IMR-90 (cell line): ENCODE measurements around the gene BMP7. TPM values are rescaled to one million over a fixed set of nuclear protein-coding genes. Genes with fewer than 3 reads are reported as not detected.

Experiments used
- ATAC-seq: fragments of 200-7000 bp; cut with Tn5 transposase; 2 replicates; pipeline ENCODE4 v1.9.1; 2020; ENCODE audit warnings: low read depth, mild to moderate bottlenecking, moderate library complexity
- BruUV-seq: library from RNA; stranded (reverse); fragments of 400-500 nt; replicated peaks from 2 replicates; lab custom pipeline; 2021; lab: Mats Ljungman, UMichigan
- CTCF ChIA-PET: fragments of 300-600 bp; formaldehyde crosslinking; extraction: SDS; loops from one replicate; lab custom pipeline; 2021; ENCODE audit warnings: antibody characterized with exemption; lab: Yijun Ruan, JAX
- POLR2A ChIA-PET: fragments of 300-600 bp; sonication (Branson Sonifier 250); formaldehyde crosslinking; loops from one replicate; lab custom pipeline; 2022; ENCODE audit warnings: antibody characterized with exemption; ENCODE audit not compliant: unreplicated experiment; lab: Charles Lee
- DNase-seq: peaks from one replicate; pipeline ENCODE4 v3.0.0; 2013
- H2AFZ ChIP-seq: replicated peaks from 2 replicates; pipeline ENCODE3; 2013; ENCODE audit warnings: low read length, mild to moderate bottlenecking; ENCODE audit not compliant: poor library complexity
- H2AK5ac ChIP-seq: 2 replicates; pipeline ENCODE4 v1.6.1; 2013; ENCODE audit warnings: low read depth, low read length, inconsistent platforms
- H2AK9ac ChIP-seq: replicated peaks from 2 replicates; pipeline ENCODE3; 2013; ENCODE audit warnings: mild to moderate bottlenecking, low read depth, low read length, moderate library complexity; ENCODE audit not compliant: poor library complexity
- H2BK120ac ChIP-seq: 2 replicates; pipeline ENCODE4 v1.6.1; 2013; ENCODE audit warnings: low read depth, low read length, inconsistent platforms
- H2BK15ac ChIP-seq: 3 replicates; pipeline ENCODE4 v1.6.1; 2013; ENCODE audit warnings: low read depth, low read length, inconsistent platforms
- H2BK20ac ChIP-seq: 2 replicates; pipeline ENCODE4 v1.6.1; 2013; ENCODE audit warnings: low read depth, mild to moderate bottlenecking, inconsistent platforms, low read length, moderate library complexity
- H2BK5ac ChIP-seq: 2 replicates; pipeline ENCODE4 v1.6.1; 2013; ENCODE audit warnings: mild to moderate bottlenecking, low read depth, low read length, inconsistent platforms; ENCODE audit not compliant: poor library complexity, severe bottlenecking
- H3K14ac ChIP-seq: replicated peaks from 2 replicates; pipeline ENCODE4 v1.6.1; 2013; ENCODE audit warnings: low read depth, low read length, inconsistent platforms
- H3K18ac ChIP-seq: 2 replicates; pipeline ENCODE4 v1.6.1; 2013; ENCODE audit warnings: low read depth, low read length, control low read depth
- H3K23ac ChIP-seq: 2 replicates; pipeline ENCODE4 v1.6.1; 2013; ENCODE audit warnings: low read depth, low read length, inconsistent platforms
- H3K27ac ChIP-seq: 2 replicates; pipeline ENCODE4 v1.5.1; 2013; ENCODE audit warnings: mild to moderate bottlenecking, control low read depth, low read length; ENCODE audit not compliant: insufficient read depth
- H3K27me3 ChIP-seq: 2 replicates; pipeline ENCODE4 v1.6.1; 2013; ENCODE audit warnings: low read length; ENCODE audit not compliant: control insufficient read depth, insufficient read depth
- H3K36me3 ChIP-seq: 2 replicates; pipeline ENCODE4 v1.6.1; 2013; ENCODE audit warnings: low read length, mixed read lengths; ENCODE audit not compliant: control insufficient read depth, insufficient read depth
- H3K4ac ChIP-seq: 2 replicates; pipeline ENCODE4 v1.6.1; 2013; ENCODE audit warnings: low read depth, low read length, inconsistent platforms
- H3K4me1 ChIP-seq: 2 replicates; pipeline ENCODE4 v1.6.1; 2013; ENCODE audit warnings: low read length, mixed read lengths; ENCODE audit not compliant: control insufficient read depth, insufficient read depth
- H3K4me2 ChIP-seq: 2 replicates; pipeline ENCODE4 v1.6.1; 2013; ENCODE audit warnings: low read depth, mild to moderate bottlenecking, control low read depth, low read length, moderate library complexity
- H3K4me3 ChIP-seq: 2 replicates; pipeline ENCODE4 v1.5.1; 2013; ENCODE audit warnings: low read depth, mild to moderate bottlenecking, control low read depth, low read length, moderate library complexity; ENCODE audit not compliant: insufficient read depth
- H3K56ac ChIP-seq: 2 replicates; pipeline ENCODE4 v1.6.1; 2013; ENCODE audit warnings: low read length, inconsistent platforms; ENCODE audit not compliant: insufficient read depth; ENCODE audit errors: extremely low read depth
- H3K79me1 ChIP-seq, 2 experiments: 2 replicates each; pipeline ENCODE4 v1.6.1; 2013; ENCODE audit warnings: low read length in 2 of 2, inconsistent platforms in 1 of 2, low read depth in 1 of 2
- H3K9ac ChIP-seq: 2 replicates; pipeline ENCODE4 v1.6.1; 2013; ENCODE audit warnings: low read depth, low read length, control low read depth
- H3K9me1 ChIP-seq: 2 replicates; pipeline ENCODE4 v1.6.1; 2013; ENCODE audit warnings: low read length, inconsistent platforms; ENCODE audit not compliant: insufficient read depth
- H3K9me3 ChIP-seq: 2 replicates; pipeline ENCODE4 v1.6.1; 2013; ENCODE audit warnings: low read length; ENCODE audit not compliant: control insufficient read depth, insufficient read depth
- H4K20me1 ChIP-seq: 2 replicates; pipeline ENCODE4 v1.6.1; 2013; ENCODE audit warnings: low read length, inconsistent platforms; ENCODE audit not compliant: insufficient read depth
- H4K5ac ChIP-seq: 2 replicates; pipeline ENCODE4 v1.6.1; 2013; ENCODE audit warnings: mild to moderate bottlenecking, low read depth, low read length, control low read depth
- H4K8ac ChIP-seq, 2 experiments: 2 replicates each; pipeline ENCODE4 v1.6.1; 2013; ENCODE audit warnings: low read depth in 2 of 2, low read length in 2 of 2, control low read depth in 1 of 2, inconsistent platforms in 1 of 2
- H4K91ac ChIP-seq: 2 replicates; pipeline ENCODE4 v1.6.1; 2013; ENCODE audit warnings: low read depth, low read length, inconsistent platforms; ENCODE audit not compliant: insufficient read depth
- BHLHE40 ChIP-seq: fragments of 150-350 bp; IDR thresholded peaks from 2 replicates; pipeline ENCODE4 v1.6.1; 2016; ENCODE audit warnings: mild to moderate bottlenecking, low read depth, low read length
- CEBPB ChIP-seq: IDR thresholded peaks from 2 replicates; pipeline ENCODE4 v1.6.1; 2012; ENCODE audit warnings: low read depth, low read length, improper control_type of control experiment
- CHD1 ChIP-seq: IDR thresholded peaks from 2 replicates; pipeline ENCODE4 v1.6.1; 2012; ENCODE audit warnings: low read depth, low read length, improper control_type of control experiment
- MAFK ChIP-seq: IDR thresholded peaks from 2 replicates; pipeline ENCODE4 v1.6.1; 2012; ENCODE audit warnings: low read depth, low read length, improper control_type of control experiment
- MAZ ChIP-seq: IDR thresholded peaks from 2 replicates; pipeline ENCODE4 v1.6.1; 2012; ENCODE audit warnings: low read depth, mild to moderate bottlenecking, low read length, improper control_type of control experiment, moderate library complexity, borderline replicate concordance
- WGBS, 2 experiments: methylation state at CpG; one replicate each; pipeline versions ENCODE4 v1.1.5 to v1.1.7; 2013; ENCODE audit warnings: missing lambda C conversion rate in 2 of 2; ENCODE audit not compliant: insufficient read length in 1 of 2; ENCODE audit errors: extremely low coverage in 2 of 2; 5-methylcytosine and 5-hydroxymethylcytosine counted together
- dilution Hi-C: fragments of 300-500 bp; cut with HindIII; formaldehyde crosslinking; loops from one replicate; pipeline ENCODE4 v1.14.3; 2018; ENCODE audit warnings: low sequenced_read_pairs; ENCODE audit not compliant: unreplicated experiment
- in situ Hi-C: fragments of 300-500 bp; cut with MboI; formaldehyde crosslinking; loops from 3 replicates; pipeline ENCODE4 v1.14.3; 2019; ENCODE audit warnings: low sequenced_read_pairs, inconsistent platforms, mixed read lengths
- intact Hi-C: fragments of 100-400 bp; cut with micrococcal nuclease; formaldehyde crosslinking; loops from 2 replicates; pipeline ENCODE4 v1.10.0; 2022
- polyA plus RNA-seq, 3 experiments: library from polyadenylated mRNA; depleted of rRNA; stranded (reverse); fragments of >200 nt; gene quantifications; 2 replicates each; pipeline ENCODE4 v1.2.3, GENCODE V29; 2012; ENCODE audit warnings: low replicate concordance in 1 of 3
- total RNA-seq: library from RNA; depleted of rRNA; stranded (reverse); fragments of >200 nt; gene quantifications from 2 replicates; pipeline ENCODE4 v1.2.3, GENCODE V29; 2012
- TF ChIP-seq, protein P1 (sequence below): fragments of 150-350 bp; IDR thresholded peaks from 2 replicates; pipeline ENCODE4 v1.6.1; 2016; ENCODE audit warnings: low read depth, mild to moderate bottlenecking, low read length, moderate library complexity, borderline replicate concordance
- TF ChIP-seq, protein P2 (sequence below): fragments of 150-350 bp; IDR thresholded peaks from 2 replicates; pipeline ENCODE4 v1.6.1; 2017; ENCODE audit warnings: mild to moderate bottlenecking, antibody characterized with exemption, low read length, low read depth
- TF ChIP-seq, protein P3 (sequence below): conservative IDR thresholded peaks from 2 replicates; pipeline ENCODE4 v1.5.1; 2012; ENCODE audit warnings: mild to moderate bottlenecking, low read depth, low read length, improper control_type of control experiment

BMP7 gene
- total and polyA plus RNA-seq, 2 of the 4 experiments (the other 2 are of a cell fraction): not detected

DNA sequence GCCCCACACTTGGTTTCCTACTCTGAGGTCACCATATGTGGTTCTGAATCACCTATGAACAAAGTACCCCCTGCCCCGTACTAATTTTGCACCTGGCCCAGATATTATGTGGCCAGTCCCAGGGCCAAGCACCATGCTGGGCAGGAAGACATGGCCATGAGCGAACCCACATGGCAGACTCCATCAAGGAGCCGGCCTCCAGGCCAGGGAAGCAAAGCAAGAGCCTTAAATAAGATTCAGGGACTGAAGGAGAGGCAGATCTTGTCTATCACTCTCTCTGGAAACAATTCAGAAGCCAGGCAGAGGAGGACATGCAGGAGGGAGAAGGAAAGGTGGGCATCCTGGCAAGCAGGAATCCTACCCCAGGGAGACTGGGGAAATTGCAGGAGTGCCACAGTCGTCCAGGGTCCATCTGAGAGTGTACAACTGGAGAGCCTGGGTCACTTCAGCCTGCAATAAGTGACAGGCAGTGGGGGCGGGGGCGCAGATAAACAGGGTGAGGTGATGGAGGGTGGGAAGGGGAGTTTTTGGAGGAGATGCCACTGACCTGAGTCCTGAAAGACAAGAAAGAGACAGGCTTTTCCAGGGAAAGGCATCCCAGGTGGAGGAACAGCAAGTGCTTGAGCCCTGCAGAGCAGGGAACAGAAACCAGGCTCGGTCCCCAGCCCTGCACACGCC lies 2.1 kb upstream of the BMP7 start:
- 31% methylated on average over 2 of the region's 8 CpGs; no CpG with 5 or more reads in 1 of the 2 experiments for WGBS, 2 experiments

More for the DNA sequence above, 2.1 kb upstream of the BMP7 start:
- Histone ChIP-seq H3K27ac (no peak overlapping the region), H3K23ac (no peak overlapping the region), H4K8ac (no peak overlapping the region), H3K4ac (no peak overlapping the region), H3K4me2 (no peak overlapping the region), H3K14ac (no peak overlapping the region), H4K5ac (no peak overlapping the region), H2BK15ac (no peak overlapping the region), H3K4me3 (no peak overlapping the region), H3K56ac (no peak overlapping the region), H2AFZ (no peak overlapping the region), H2AK5ac (no peak overlapping the region), H2AK9ac (no peak overlapping the region), H2BK120ac (no peak overlapping the region), H3K27me3 (peaks cover 40% of the 10 kb centered on the region), H2BK5ac (no peak overlapping the region), H3K9me3 (no peaks in the 10 kb centered on the region), H3K9ac (no peak overlapping the region), H4K91ac (no peak overlapping the region), H3K36me3 (no peaks in the 10 kb centered on the region), H3K79me1 (no peaks in the 10 kb centered on the region), H3K9me1 (no peaks in the 10 kb centered on the region), H3K18ac (no peak overlapping the region), H4K20me1 (no peaks in the 10 kb centered on the region), H2BK20ac (no peak overlapping the region), H3K4me1 (no peaks in the 10 kb centered on the region)
- TF ChIP-seq BHLHE40 (no peak), MAFK (no peak), MAZ (no peak), CEBPB (no peak), CHD1 (no peak)
- TF ChIP-seq, protein P1, sequence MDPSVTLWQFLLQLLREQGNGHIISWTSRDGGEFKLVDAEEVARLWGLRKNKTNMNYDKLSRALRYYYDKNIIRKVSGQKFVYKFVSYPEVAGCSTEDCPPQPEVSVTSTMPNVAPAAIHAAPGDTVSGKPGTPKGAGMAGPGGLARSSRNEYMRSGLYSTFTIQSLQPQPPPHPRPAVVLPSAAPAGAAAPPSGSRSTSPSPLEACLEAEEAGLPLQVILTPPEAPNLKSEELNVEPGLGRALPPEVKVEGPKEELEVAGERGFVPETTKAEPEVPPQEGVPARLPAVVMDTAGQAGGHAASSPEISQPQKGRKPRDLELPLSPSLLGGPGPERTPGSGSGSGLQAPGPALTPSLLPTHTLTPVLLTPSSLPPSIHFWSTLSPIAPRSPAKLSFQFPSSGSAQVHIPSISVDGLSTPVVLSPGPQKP: no peak
- TF ChIP-seq, protein P2, sequence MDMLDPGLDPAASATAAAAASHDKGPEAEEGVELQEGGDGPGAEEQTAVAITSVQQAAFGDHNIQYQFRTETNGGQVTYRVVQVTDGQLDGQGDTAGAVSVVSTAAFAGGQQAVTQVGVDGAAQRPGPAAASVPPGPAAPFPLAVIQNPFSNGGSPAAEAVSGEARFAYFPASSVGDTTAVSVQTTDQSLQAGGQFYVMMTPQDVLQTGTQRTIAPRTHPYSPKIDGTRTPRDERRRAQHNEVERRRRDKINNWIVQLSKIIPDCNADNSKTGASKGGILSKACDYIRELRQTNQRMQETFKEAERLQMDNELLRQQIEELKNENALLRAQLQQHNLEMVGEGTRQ: no peak
- TF ChIP-seq, protein P3, sequence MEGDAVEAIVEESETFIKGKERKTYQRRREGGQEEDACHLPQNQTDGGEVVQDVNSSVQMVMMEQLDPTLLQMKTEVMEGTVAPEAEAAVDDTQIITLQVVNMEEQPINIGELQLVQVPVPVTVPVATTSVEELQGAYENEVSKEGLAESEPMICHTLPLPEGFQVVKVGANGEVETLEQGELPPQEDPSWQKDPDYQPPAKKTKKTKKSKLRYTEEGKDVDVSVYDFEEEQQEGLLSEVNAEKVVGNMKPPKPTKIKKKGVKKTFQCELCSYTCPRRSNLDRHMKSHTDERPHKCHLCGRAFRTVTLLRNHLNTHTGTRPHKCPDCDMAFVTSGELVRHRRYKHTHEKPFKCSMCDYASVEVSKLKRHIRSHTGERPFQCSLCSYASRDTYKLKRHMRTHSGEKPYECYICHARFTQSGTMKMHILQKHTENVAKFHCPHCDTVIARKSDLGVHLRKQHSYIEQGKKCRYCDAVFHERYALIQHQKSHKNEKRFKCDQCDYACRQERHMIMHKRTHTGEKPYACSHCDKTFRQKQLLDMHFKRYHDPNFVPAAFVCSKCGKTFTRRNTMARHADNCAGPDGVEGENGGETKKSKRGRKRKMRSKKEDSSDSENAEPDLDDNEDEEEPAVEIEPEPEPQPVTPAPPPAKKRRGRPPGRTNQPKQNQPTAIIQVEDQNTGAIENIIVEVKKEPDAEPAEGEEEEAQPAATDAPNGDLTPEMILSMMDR: no peak
- dilution Hi-C loops: no loop called here
- in situ Hi-C loops: no loop called here
- no peak for DNase-seq
- ATAC-seq: no peak
- ChIA-PET CTCF (no interaction called here), POLR2A (no interaction called here)
- intact Hi-C loops: no loop called here
- BruUV-seq: no TSS peak
